T-helper 9 cell (primary cell): ENCODE results near the gene STPG1.

ENCODE experiments used
- DNase-seq: peaks from one replicate; pipeline ENCODE4 v3.0.0-alpha.2; 2020

The STPG1 gene

GRCh38 chr1:24426744-24427544, 13.4 kb upstream of the STPG1 start:
- DNase-seq, result no peak

DNA sequence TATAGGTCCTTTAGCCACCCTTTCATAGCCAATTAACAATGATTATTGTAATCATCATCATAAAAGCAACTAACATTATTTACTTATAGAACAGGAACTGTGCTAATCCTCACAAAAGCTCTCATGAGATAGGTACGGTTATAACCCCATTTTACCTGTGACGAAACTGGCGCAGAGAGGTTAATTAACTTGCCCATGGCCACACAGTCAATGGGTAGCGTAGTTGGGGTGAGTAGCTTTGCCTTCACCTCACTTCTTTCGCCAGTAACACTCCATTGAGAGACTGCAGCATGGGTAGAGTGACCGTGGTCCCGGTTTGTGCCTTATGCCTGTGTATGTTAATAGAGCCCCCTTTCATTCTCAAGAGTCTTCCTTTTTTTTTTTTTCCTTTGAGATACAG, 12.3 kb upstream of the STPG1 start:
- DNase-seq, result no peak

GRCh38 chr1:24425441-24425840, 11.9 kb upstream of the STPG1 start:
- DNase-seq, result no peak

- DNase-seq, result no peak
These were observed 11.4 kb upstream of the STPG1 start for GRCh38 chr1:24424990-24425389.

DNA sequence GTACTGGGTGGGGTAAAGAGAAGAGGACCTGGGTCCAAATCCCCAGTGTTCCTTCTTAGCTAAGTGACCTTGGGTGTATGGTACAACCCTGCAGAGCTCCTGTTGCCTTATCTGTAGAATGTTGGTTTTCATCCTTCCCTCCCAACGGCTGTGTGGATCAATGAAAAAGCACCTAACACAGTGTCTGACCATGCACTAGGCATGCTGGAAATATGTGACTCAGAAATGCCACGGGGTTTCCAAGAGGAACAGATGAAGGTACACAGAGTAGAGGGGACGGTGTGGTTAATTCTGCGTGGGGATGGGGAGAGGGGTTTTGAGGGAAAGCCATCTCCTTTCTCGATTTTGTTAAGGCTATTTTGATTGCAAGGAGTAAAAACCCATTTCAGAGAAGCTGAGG, 10.6 kb upstream of the STPG1 start:
- DNase-seq, result no peak

GRCh38 chr1:24421502-24421901, 7.9 kb upstream of the STPG1 start:
- DNase-seq, result no peak

- DNase-seq, result no peak
These were observed 7.0 kb upstream of the STPG1 start for GRCh38 chr1:24420547-24420946.

DNA sequence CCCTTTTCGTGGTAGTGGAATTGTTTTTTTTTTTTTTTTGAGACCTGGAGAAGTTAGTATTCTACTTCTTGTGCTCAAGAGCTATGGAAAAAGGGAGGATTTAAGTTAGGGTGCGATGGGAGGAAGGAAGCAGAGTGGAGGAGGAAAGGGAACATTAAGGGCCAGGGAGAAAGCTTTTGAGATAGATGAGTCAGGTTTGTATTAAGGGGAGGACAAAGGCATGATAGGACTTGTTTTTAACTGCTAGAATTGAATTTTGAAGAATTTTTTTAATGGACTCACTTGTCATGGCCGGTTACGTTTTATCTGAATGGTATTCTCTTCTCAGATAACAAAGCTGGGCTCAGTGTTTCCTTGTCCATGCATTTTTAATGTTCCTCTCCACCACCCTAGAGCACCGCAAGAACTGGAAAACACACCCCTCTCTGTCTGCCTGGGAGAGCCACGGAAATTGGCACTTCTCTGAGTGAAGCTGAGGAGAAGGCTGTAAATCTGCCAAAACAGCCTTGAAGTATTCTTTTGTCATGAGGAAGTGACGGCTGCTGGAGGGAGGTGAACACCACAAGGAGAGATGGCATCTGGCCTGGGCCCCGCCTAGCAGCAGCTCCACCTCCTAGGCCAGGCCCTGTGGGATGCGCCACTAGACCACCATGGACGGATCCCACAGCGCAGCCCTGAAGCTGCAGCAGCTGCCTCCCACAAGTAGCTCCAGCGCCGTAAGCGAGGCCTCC, 5.5 kb upstream of the STPG1 start:
- no peak for DNase-seq

DNA sequence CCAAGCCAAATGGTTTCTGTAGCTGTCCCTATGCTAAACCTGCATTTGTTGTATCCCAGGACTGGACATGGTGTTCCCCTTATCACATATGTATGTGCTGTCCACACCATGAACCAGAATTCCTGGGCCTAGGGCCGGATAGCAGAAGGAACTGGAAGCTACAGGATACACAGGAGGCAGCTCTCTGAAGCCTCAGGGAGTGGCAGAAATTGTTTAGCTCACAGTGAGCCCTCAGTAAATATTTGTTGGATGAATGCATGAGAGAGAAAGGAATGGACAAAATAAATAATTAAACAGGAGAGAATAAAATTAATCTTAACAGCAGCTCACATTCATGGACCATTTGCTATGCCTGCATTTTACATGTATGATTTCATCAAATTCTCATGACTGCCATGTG, 4.1 kb upstream of the STPG1 start:
- DNase-seq, result no peak

DNA sequence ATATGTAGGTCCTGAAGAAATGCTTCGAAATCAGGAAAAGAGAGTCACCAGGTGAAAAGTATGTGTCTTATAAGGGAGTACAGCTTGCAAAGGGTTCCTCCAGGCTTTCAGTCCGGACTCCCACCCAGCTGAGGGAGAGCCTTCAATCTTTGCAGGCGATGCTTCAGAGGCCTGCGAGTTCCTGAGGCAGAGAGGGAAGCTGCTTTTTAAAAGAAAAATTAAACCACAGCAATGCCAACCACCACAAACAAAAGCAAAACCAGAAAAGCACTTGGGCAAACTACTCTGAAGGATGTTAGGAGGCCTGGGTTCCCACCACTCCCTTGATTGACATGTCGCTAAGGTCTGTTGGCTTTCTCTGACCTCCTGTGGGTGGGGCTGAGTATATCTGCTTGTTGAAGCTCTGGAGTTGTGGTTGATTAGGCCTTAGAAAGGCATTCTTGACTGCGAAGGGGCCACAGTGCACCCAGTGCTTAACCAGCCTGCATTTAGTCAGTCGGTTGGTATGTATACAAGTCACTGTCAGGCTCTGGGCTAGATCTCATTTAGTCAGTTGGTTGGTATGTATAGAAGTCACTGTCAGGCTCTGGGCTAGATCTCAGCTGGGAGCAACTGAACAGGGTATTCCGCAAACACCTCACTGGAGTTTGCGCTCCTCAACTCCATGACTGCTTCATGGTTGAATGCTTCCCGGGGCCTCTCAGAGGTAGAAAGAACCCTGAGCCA, 3.2 kb upstream of the STPG1 start:
- peak; percentile 10 for DNase-seq

- DNase-seq, result peak; percentile 16
These were observed 2.5 kb upstream of the STPG1 start for GRCh38 chr1:24415910-24416665.

DNA sequence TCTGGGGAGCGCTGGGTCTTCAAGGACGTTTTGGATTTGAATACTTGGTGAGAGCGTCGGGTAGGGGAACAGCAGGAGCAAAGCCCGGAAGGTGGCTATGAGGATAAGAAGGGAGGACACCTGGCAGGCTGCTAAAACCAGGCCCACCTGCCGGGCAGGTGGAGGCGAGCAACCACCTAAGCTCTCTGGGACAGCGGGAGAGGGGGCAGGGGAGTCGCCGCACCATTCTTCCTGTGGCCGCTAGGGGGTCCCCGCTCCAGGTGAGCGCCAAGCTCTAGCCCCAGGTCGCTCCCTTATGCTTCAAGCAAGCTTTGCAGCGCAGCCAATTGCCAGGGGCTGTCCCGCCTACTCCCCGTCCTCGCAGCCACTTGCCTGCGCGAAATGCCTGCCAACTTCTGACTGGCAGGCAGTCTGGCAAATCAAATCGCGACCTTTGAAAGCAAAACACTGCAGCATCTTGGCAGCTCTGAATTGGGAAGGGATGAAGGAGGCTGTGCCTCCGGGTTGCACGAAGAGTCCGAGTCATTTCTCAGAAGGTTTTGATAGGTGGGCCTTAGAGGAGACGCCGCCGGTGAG, 1.8 kb upstream of the STPG1 start, which contains the start of gene NIPAL3:
Gene NIPAL3, plus strand, starts transcription at position 469 of the 576 bp plus-strand sequence. CDS start 3,746 bp downstream, outside the sequence.
- peak; percentile 95 for DNase-seq

DNA sequence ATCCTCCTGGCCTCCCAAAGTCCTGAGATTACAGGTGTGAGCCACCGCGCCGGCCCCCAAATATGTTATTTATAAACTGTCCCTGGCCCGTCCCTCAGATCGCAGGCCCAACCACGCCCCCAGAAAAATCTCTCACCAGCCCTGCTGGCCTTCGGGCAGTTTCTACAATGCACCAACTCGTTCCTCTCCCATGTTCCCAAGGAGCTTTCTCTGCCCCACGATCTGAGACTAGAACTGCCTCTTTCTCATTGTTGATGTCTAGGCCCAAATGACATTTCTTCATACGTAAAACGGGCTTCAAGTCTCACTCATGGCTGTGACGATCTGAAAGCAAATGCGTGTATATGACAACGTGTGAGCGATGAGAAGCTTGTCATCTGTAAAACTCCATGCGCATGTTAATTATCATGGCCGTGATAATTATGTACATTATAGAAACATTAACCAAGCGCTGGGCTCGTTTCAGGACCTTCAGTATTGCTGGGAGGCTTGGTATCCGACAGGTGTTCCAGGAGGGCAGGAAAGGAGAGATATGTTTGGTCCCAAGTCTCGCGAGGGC, 1.3 kb upstream of the STPG1 start:
- no peak for DNase-seq

GRCh38 chr1:24412408-24412807, 1.2 kb downstream of the STPG1 start:
- no peak for DNase-seq

DNA sequence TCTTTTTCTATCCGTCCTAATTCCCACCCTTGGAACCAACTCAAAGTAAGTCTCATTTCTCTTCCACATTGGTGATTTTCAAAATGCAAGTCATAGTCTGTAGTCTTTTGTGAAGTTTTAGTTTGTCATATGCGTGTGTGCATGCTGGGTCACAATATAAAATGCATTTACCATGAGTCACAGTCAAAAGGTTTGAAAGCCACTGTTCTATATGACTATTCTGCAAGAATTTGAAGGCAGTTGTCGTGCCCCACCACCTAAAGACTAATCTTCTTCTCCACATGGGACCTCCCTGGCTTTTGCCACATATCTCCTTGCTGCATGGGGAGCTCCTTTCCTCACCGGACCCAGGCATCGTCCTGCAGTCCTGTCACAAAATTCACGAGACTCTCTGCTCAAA, 1.6 kb downstream of the STPG1 start:
- no peak for DNase-seq

DNA sequence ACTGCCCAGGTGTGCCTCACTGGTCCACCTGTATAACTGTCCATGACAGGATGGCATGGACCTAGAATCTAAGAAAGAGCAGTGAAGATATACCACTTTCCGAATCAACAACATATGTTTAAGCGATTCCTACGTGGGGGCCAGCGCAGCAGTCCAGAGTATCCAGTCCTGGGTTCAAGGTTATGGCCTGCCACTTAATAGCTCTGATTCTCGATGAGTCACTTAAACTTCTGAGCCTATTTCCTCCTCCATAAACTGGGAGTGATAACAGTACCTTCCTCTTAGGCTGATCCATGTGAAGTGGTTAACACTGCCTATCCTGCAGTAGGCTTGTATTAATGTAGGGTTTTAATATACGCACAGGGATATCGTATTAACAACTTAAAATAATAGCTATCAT, 2.8 kb downstream of the STPG1 start:
- DNase-seq, result no peak

- DNase-seq, result no peak
These were observed 4.0 kb downstream of the STPG1 start for GRCh38 chr1:24409535-24409934.

GRCh38 chr1:24406788-24407187, 6.8 kb downstream of the STPG1 start:
- no peak for DNase-seq

- DNase-seq, result no peak
These were observed 9.8 kb downstream of the STPG1 start for GRCh38 chr1:24403806-24404205.

GRCh38 chr1:24400065-24400464, 13.5 kb downstream of the STPG1 start:
- DNase-seq, result no peak

- DNase-seq, result no peak
These were observed 19.7 kb downstream of the STPG1 start for GRCh38 chr1:24393892-24394291.
